Astrocyte (in vitro differentiated cells and primary cell): ENCODE results near the gene RBPMS2. TPM values are rescaled to one million over a fixed set of nuclear protein-coding genes. Genes with fewer than 3 reads are reported as not detected.

Source experiments
- DNase-seq: peaks from one replicate; pipeline ENCODE4 v3.0.0-alpha.2; 2010; ENCODE audit warnings: low read depth
- FAIRE-seq: peaks from 2 replicates; lab custom pipeline; 2011; peaks lifted over from hg19 to GRCh38; lab: Jason Lieb, UNC
- H2AFZ ChIP-seq: 2 replicates; pipeline ENCODE4 v1.6.0; 2012; ENCODE audit warnings: low read depth, low read length, inconsistent platforms
- H3K27ac ChIP-seq: 2 replicates; pipeline ENCODE4 v1.5.1; 2011; ENCODE audit warnings: low read depth, low read length, inconsistent platforms
- H3K27me3 ChIP-seq: 2 replicates; pipeline ENCODE4 v1.6.0; 2011; ENCODE audit warnings: low read length, inconsistent platforms; ENCODE audit not compliant: insufficient read depth
- H3K36me3 ChIP-seq: 2 replicates; pipeline ENCODE4 v1.5.1; 2011; ENCODE audit warnings: low read length, inconsistent platforms; ENCODE audit not compliant: insufficient read depth
- H3K4me1 ChIP-seq: 2 replicates; pipeline ENCODE4 v1.5.1; 2011; ENCODE audit warnings: low read length, inconsistent platforms; ENCODE audit not compliant: insufficient read depth
- H3K4me2 ChIP-seq: 2 replicates; pipeline ENCODE4 v1.6.0; 2012; ENCODE audit warnings: low read length, inconsistent platforms
- H3K4me3 ChIP-seq: 2 replicates; pipeline ENCODE4 v1.5.1; 2011; ENCODE audit warnings: low read depth, mild to moderate bottlenecking, low read length, inconsistent platforms; ENCODE audit not compliant: insufficient read depth
- H3K79me2 ChIP-seq: 2 replicates; pipeline ENCODE4 v1.6.0; 2012; ENCODE audit warnings: mild to moderate bottlenecking, low read length, inconsistent platforms; ENCODE audit not compliant: insufficient read depth
- H3K9ac ChIP-seq: 2 replicates; pipeline ENCODE4 v1.6.0; 2012; ENCODE audit warnings: mild to moderate bottlenecking, low read length, inconsistent platforms
- H3K9me3 ChIP-seq: 2 replicates; pipeline ENCODE4 v1.5.1; 2012; ENCODE audit warnings: low read depth, mild to moderate bottlenecking, low read length, inconsistent platforms; ENCODE audit not compliant: insufficient read depth
- H4K20me1 ChIP-seq: 2 replicates; pipeline ENCODE4 v1.6.0; 2012; ENCODE audit warnings: low read length, inconsistent platforms; ENCODE audit not compliant: insufficient read depth
- H3K27ac Mint-ChIP-seq: one replicate; pipeline ENCODE4 v1.8.0; 2021; ENCODE audit warnings: mild to moderate bottlenecking, mixed read lengths; ENCODE audit not compliant: unreplicated experiment
- H3K27me3 Mint-ChIP-seq: one replicate; pipeline ENCODE4 v1.8.0; 2021; ENCODE audit warnings: low read depth, mixed read lengths; ENCODE audit not compliant: unreplicated experiment
- H3K36me3 Mint-ChIP-seq: one replicate; pipeline ENCODE4 v1.8.0; 2021; ENCODE audit warnings: low read depth, mixed read lengths; ENCODE audit not compliant: unreplicated experiment
- H3K4me1 Mint-ChIP-seq: one replicate; pipeline ENCODE4 v1.8.0; 2021; ENCODE audit warnings: low read depth, mixed read lengths; ENCODE audit not compliant: unreplicated experiment
- H3K4me3 Mint-ChIP-seq: one replicate; pipeline ENCODE4 v1.8.0; 2021; ENCODE audit warnings: mild to moderate bottlenecking, moderate library complexity, mixed read lengths; ENCODE audit not compliant: unreplicated experiment
- H3K9me3 Mint-ChIP-seq: one replicate; pipeline ENCODE4 v1.8.0; 2021; ENCODE audit warnings: mild to moderate bottlenecking, mixed read lengths; ENCODE audit not compliant: unreplicated experiment
- EZH2 ChIP-seq: IDR thresholded peaks from 2 replicates; pipeline ENCODE4 v1.6.1; 2012; ENCODE audit warnings: mild to moderate bottlenecking, low read length, inconsistent platforms; ENCODE audit not compliant: insufficient read depth
- total RNA-seq: library from RNA; stranded (reverse); gene quantifications from 2 replicates; pipeline ENCODE4 v1.2.1, GENCODE V29; 2021
- TF ChIP-seq, protein P1 (sequence below): IDR thresholded peaks from 2 replicates; pipeline ENCODE4 v1.5.1; 2011; ENCODE audit warnings: low read depth, mild to moderate bottlenecking, inconsistent platforms, low read length, moderate library complexity; ENCODE audit not compliant: insufficient read depth

Gene RBPMS2
- total RNA-seq, 1 donor from 2014 or later, result 10.6 TPM

DNA sequence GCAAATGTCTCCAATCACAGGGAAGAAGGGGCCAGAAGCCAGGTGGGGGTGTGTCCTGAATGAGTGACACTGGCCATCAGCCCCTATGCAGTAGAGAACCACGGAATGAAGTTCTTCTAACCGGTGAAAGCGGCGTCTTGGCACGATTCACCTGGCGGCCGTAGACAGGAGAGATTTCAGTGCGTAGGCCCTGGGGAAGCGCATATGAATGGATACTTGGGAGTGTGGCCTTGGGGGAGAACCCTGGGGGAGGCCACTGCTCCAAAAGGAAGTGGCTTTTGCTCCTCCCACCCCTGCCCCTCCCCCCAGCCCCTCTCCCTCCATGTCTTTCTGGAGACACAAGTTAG is 43.6 kb downstream of the RBPMS2 start:
- H3K4me1 Mint-ChIP-seq, result no peaks in the 10 kb centered on the region
- DNase-seq (no peak), FAIRE-seq (no peak)
- H3K9ac ChIP-seq, result no peak overlapping the region
- H3K4me3 ChIP-seq, result no peak overlapping the region
- H3K27ac ChIP-seq, result no peak overlapping the region
- H3K27me3 ChIP-seq, result no peaks in the 10 kb centered on the region
- no peak overlapping the region for H2AFZ ChIP-seq
- no peak for TF ChIP-seq EZH2
- TF ChIP-seq, protein P1, sequence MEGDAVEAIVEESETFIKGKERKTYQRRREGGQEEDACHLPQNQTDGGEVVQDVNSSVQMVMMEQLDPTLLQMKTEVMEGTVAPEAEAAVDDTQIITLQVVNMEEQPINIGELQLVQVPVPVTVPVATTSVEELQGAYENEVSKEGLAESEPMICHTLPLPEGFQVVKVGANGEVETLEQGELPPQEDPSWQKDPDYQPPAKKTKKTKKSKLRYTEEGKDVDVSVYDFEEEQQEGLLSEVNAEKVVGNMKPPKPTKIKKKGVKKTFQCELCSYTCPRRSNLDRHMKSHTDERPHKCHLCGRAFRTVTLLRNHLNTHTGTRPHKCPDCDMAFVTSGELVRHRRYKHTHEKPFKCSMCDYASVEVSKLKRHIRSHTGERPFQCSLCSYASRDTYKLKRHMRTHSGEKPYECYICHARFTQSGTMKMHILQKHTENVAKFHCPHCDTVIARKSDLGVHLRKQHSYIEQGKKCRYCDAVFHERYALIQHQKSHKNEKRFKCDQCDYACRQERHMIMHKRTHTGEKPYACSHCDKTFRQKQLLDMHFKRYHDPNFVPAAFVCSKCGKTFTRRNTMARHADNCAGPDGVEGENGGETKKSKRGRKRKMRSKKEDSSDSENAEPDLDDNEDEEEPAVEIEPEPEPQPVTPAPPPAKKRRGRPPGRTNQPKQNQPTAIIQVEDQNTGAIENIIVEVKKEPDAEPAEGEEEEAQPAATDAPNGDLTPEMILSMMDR, result no peak
- no peak overlapping the region for H3K4me2 ChIP-seq
- H3K4me1 ChIP-seq, result peaks cover 2% of the 10 kb centered on the region
- no peaks in the 10 kb centered on the region for H3K36me3 ChIP-seq
- H3K79me2 ChIP-seq, result no peaks in the 10 kb centered on the region
- H3K27me3 Mint-ChIP-seq, result no peaks in the 10 kb centered on the region
- no peak overlapping the region for H3K27ac Mint-ChIP-seq
- H3K9me3 ChIP-seq, result no peaks in the 10 kb centered on the region
- H3K4me3 Mint-ChIP-seq, result no peak overlapping the region
- H4K20me1 ChIP-seq, result no peaks in the 10 kb centered on the region
- no peaks in the 10 kb centered on the region for H3K9me3 Mint-ChIP-seq
- peaks cover 2% of the 10 kb centered on the region for H3K36me3 Mint-ChIP-seq

DNA sequence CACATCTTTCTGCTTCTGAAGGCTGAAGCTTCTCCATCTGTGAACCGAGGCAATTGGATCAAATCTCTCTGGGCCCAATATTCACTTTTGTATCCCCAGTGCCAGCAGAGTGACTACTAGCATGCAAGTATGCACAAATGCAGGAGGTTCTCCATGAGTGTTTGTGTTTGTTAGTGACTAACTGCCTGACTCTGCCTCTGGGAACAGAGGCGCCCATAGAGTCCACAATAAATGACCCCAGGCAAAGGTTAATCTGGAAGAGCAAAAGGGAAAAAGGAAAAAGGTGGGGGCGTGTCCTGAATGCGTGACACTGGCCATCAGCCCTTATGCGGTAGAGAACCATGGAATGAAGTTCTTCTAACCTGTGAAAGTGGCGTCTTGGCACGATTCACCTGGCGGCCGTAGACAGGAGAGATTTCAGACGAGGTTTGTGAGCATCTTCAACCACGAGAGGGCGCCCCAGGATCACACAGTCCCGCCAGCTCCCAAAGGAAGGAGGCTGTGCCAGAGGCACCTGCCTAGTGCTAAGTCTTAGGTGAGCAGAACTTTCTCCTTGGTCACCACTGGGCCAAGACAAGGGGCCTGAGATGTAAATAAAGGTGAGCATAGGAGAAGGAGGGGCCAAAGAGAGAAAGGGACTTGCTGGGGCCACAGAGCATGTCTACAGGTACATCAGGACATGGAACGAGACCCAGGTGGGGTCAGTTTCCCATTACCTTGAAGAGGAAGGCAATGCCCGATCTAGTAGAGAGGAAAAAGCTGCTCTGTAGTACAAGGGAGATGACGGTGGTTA is 44.2 kb downstream of the RBPMS2 start:
- Mint-ChIP-seq H3K9me3 (no peaks in the 10 kb centered on the region), H3K36me3 (peaks cover 2% of the 10 kb centered on the region), H3K27ac (no peak overlapping the region), H3K4me3 (no peak overlapping the region), H3K27me3 (no peaks in the 10 kb centered on the region), H3K4me1 (no peaks in the 10 kb centered on the region)
- peak; percentile 29 for DNase-seq
- Histone ChIP-seq H4K20me1 (no peaks in the 10 kb centered on the region), H3K9ac (no peak overlapping the region), H3K4me3 (no peak overlapping the region), H3K4me2 (peak overlapping the region; percentile 44), H3K79me2 (no peaks in the 10 kb centered on the region), H3K4me1 (peaks cover 2% of the 10 kb centered on the region), H2AFZ (no peak overlapping the region), H3K9me3 (no peaks in the 10 kb centered on the region), H3K27me3 (no peaks in the 10 kb centered on the region), H3K27ac (no peak overlapping the region), H3K36me3 (no peaks in the 10 kb centered on the region)
- no peak for TF ChIP-seq EZH2
- TF ChIP-seq, protein P1, result peak; percentile 83
- FAIRE-seq, result no peak

DNA sequence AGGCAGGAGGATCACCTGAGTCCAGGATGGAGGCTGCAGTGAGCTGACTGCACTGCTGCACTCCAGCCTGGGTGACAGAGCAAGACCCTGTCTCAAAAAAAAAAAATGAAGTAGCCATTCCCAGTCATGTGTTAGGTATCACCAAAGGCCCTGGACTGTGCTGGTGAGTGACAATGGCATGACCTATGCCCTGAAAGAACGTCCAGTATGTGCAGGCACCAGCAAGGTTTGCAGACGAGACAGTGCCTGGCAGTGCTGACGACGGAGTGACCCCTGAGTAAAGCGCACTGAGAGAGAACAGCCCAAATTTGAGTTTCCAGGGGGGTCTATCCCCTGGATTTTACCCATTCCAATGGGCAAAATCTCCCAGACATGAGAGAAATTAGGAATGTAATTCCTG is 45.2 kb downstream of the RBPMS2 start:
- no peak for FAIRE-seq
- Histone ChIP-seq H3K9me3 (no peaks in the 10 kb centered on the region), H3K27ac (no peak overlapping the region), H3K36me3 (no peaks in the 10 kb centered on the region), H2AFZ (no peak overlapping the region), H3K4me2 (no peak overlapping the region), H3K9ac (no peak overlapping the region), H4K20me1 (no peaks in the 10 kb centered on the region), H3K4me3 (no peak overlapping the region), H3K4me1 (peaks cover 2% of the 10 kb centered on the region), H3K79me2 (no peaks in the 10 kb centered on the region), H3K27me3 (no peaks in the 10 kb centered on the region)
- H3K36me3 Mint-ChIP-seq, result peaks cover 2% of the 10 kb centered on the region
- H3K27me3 Mint-ChIP-seq, result no peaks in the 10 kb centered on the region
- no peak overlapping the region for H3K27ac Mint-ChIP-seq
- no peaks in the 10 kb centered on the region for H3K9me3 Mint-ChIP-seq
- no peak for TF ChIP-seq EZH2
- TF ChIP-seq, protein P1, result no peak
- no peaks in the 10 kb centered on the region for H3K4me1 Mint-ChIP-seq
- no peak overlapping the region for H3K4me3 Mint-ChIP-seq
- DNase-seq, result no peak
